GM12865 (cell line): ENCODE measurements around the gene RASSF5.
A peak's percentile ranks its signal among the peaks of the same experiment; 100 is the strongest.

ENCODE experiments used
- DNase-seq: peaks from one replicate; pipeline ENCODE4 v3.0.0; 2010; ENCODE audit warnings: low read depth
- H3K4me3 ChIP-seq: 2 replicates; pipeline ENCODE4 v1.5.1; 2011; ENCODE audit warnings: mild to moderate bottlenecking, low read depth, low read length, control low read depth
- TF ChIP-seq, protein P1 (sequence below): IDR thresholded peaks from 2 replicates; pipeline ENCODE4 v1.5.1; 2011; ENCODE audit warnings: low read length, control low read depth, low read depth, inconsistent platforms; ENCODE audit not compliant: insufficient read depth; ENCODE audit errors: missing control alignments

The RASSF5 gene

DNA sequence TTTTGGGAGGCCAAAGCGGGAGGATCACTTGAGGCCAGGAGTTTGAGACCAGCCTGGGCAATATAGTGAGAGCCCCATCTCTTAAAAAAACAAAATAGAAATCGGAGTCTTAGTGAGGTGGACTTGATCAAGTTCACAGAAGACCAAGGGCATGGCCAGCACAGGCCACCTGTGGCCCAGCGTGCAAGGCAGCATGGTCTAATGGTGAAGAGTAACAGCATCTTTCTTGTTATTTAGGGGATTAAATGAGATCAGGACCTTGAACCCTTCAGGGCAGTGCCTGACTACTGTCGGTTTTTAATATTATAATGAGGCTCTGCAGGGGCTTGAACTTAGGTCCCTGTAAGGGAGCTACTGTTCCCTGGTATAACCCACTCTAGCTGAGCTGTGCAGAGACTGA lies 66.4 kb downstream of the RASSF5 start:
- no peak for DNase-seq
- H3K4me3 ChIP-seq: no peak overlapping the region
- TF ChIP-seq, protein P1, sequence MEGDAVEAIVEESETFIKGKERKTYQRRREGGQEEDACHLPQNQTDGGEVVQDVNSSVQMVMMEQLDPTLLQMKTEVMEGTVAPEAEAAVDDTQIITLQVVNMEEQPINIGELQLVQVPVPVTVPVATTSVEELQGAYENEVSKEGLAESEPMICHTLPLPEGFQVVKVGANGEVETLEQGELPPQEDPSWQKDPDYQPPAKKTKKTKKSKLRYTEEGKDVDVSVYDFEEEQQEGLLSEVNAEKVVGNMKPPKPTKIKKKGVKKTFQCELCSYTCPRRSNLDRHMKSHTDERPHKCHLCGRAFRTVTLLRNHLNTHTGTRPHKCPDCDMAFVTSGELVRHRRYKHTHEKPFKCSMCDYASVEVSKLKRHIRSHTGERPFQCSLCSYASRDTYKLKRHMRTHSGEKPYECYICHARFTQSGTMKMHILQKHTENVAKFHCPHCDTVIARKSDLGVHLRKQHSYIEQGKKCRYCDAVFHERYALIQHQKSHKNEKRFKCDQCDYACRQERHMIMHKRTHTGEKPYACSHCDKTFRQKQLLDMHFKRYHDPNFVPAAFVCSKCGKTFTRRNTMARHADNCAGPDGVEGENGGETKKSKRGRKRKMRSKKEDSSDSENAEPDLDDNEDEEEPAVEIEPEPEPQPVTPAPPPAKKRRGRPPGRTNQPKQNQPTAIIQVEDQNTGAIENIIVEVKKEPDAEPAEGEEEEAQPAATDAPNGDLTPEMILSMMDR: no peak

DNA sequence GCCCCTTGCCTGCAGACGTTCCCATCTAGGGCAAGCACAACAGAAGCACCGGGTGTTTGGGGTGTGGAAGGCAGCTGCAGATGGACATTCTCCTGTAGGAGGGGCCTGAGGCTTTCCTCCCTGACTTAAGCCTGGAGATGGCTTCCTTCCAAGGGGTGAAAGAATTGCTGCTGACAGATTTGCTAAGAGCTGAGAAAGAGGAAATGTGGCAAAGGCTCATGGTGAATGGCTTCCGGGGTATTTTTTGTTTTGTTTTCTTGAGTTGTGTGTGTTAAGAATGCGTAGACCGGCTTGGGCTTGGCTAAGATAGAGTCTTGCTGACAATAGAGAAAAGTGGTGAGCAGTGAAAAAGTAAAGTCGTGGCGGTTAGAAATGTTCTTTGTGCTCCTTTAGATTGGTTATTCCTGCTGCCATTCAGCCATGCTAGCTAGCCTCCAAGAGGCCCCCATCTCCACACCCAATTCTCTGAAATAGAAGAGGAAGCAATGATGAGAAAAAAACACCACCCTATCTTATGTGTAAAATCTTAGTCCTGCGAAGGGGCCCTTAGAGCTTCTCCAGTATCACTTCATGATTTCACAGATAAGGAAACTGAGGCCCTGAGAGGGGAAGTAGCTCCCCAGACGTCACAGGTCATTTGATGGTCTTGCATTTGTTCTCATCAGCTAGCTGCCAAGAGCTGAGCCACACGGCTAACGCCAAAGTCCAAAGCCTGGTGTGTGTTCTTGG lies 68.0 kb downstream of the RASSF5 start:
- H3K4me3 ChIP-seq: no peak overlapping the region; the same call in 1 of the 2 replicates
- TF ChIP-seq, protein P1: no peak
- peak; percentile 63 for DNase-seq

DNA sequence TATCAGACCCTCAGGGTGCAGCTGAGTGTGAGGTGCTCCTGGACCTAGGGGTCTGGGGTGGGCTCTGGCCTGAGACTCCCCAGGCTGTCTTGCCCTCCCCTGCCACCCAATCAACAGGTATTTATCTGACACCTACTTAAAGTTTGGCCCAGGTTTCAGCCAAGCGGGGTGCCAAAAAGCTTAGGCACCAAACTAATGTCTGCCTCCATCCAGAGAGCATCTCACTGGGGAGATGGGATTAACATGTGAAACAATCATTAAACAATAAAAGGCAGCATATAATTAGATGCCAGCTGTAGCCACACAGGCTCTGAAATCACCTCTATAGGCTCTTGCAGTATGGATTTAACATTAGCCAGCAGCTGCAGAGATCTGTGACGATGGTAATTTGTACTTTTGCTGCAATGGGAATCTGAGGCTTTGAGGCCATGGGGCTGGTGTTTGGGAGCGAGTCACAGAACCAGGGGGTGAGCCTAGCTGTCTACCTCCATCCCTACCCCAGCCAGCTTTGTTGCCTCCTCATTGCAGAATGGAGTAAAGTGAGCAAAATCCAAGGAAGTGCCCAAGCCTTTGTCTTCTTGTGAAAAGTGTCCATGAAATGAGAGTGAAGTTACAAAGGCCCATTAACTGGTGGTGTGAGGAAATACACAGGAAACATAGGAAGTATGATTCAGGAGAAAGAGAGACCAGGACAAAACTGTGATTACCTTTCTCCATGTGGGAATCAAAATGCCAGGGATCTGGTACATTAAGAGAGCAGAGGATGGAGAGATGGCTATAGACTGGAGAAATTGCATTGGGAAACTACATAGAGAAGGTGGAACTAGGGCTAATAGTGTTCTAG lies 68.8 kb downstream of the RASSF5 start:
- TF ChIP-seq, protein P1: no peak
- no peak for DNase-seq
- H3K4me3 ChIP-seq: no peak overlapping the region

DNA sequence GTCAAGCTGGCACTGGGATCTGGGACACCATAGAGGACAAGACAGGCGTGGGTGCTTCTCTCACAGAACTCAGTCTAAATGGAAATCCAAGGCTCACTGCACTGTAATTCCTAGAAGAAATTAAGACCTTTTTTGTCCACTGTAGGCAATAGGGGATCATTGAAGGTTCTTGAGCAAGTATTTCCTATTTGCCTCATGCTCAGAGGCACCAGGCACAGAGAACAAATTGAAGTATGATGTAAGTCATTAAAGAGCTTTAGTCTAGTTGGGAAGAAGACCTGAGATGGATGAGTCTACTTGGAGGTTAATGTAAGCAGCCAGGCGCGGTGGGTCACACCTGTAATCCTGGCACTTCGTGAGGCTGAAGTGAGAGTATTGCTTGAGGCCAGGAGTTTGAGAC lies 70.3 kb downstream of the RASSF5 start:
- no peak for DNase-seq
- no peak overlapping the region for H3K4me3 ChIP-seq
- TF ChIP-seq, protein P1: no peak

DNA sequence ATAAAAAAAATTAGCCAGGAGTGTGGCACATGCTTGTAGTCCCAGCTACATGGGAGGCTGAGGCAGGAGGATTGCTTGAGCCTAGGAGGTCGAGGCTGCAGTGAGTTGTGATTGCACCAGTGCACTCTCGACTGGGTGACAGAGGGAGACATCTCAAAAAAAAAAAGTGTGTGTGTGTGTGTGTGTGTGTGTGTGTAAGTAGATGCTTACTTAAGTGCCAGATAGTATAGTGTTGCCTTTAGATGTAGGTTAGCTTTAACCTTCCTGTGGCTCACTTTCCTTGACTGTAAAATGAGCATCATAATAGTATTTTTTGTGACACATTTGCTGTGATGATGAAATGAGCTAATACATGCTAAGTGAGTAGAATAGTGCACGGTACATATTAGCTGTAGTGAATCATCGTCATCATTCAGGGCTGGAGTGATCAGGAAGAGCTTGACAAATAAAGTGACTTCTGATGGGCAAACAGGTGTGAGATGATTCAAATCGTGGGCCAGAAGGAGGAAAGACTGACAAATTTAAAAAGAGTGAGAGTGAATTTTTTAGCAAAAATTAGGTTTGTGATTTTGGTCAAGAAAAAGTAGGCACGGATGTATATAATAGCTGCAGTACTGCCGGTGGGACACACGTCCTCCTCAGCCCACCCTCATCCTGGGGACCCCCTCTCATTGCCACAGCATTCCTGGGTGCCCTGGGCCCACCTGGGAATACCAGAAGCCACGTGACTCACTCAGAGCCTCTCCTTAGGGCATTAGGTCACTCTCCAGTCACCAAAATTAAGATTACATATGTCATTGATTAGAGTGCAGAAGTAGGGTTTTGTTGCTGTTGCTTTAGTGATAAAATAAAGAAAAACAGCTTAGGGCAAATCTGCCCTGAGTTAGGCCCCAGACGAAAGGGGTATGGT lies 71.0 kb downstream of the RASSF5 start:
- H3K4me3 ChIP-seq: no peak overlapping the region
- DNase-seq: peak; percentile 43
- TF ChIP-seq, protein P1: no peak

DNA sequence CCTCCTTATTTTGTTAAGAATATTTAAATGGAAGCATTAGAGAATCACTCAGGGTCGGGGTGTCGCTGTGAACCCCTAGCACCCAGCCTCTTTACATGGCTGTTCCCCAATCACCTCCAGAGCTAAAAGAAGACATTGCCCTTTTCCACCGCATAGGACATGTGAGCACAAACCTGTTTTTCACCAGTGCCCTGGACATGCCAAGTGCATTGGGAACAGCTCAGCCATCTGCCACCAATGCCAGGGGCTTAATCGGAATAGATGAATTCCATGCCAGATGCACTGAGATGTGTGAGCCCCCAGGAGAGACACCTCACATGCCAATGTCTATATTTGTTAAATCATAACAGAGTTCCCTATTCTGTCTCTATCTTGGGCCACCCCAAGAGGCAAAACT lies 71.6 kb downstream of the RASSF5 start:
- DNase-seq: no peak
- no peak overlapping the region for H3K4me3 ChIP-seq
- TF ChIP-seq, protein P1: no peak
